HepG2 (cell line): ENCODE data around the gene ZNF30. TPM values are rescaled to one million over a fixed set of nuclear protein-coding genes. Genes with fewer than 3 reads are reported as not detected.
A peak's percentile ranks its signal among the peaks of the same experiment; 100 is the strongest.
"Not testable (repeated sequence)": the region's sequence is repeated elsewhere in the genome, so short reads cannot be mapped to it uniquely, and the experiment has no call there.

Experiments
- ATAC-seq: fragments of 200-7000 bp; cut with Tn5 transposase; 3 replicates; pipeline ENCODE4 v1.9.1; 2020; ENCODE audit warnings: mild to moderate bottlenecking, moderate library complexity
- BruUV-seq: library from RNA; stranded (reverse); fragments of 400-500 nt; replicated peaks from 2 replicates; lab custom pipeline; 2021; lab: Mats Ljungman, UMichigan
- CTCF ChIA-PET: fragments of 300-600 bp; formaldehyde crosslinking; extraction: SDS; loops from one replicate; lab custom pipeline; 2021; ENCODE audit warnings: low total read pairs, inconsistent platforms, low intra/inter-chr PET ratio; lab: Yijun Ruan, JAX
- POLR2A ChIA-PET: fragments of 350-600 bp; sonication (Branson Sonifier 250); formaldehyde crosslinking; loops from one replicate; lab custom pipeline; 2020; ENCODE audit warnings: antibody characterized with exemption, inconsistent platforms; lab: Yijun Ruan, JAX
- DNase-seq: peaks from one replicate; pipeline ENCODE4 v3.0.0-alpha.2; 2015; ENCODE audit warnings: low spot score
- FAIRE-seq: peaks from 3 replicates; lab custom pipeline; 2011; peaks lifted over from hg19 to GRCh38; lab: Jason Lieb, UNC
- H2AFZ ChIP-seq: one replicate; pipeline ENCODE4 v1.6.1; 2011; ENCODE audit warnings: low read length, inconsistent platforms
- H3K27ac ChIP-seq: fragments of 300-600 bp; 3 replicates; pipeline ENCODE4 v1.8.0; 2011; ENCODE audit warnings: mixed run types, mild to moderate bottlenecking, mixed read lengths, low read length, inconsistent platforms; ENCODE audit not compliant: insufficient read depth; ENCODE audit errors: extremely low read length
- H3K27me3 ChIP-seq, 2 experiments: fragments of 200-600 bp in 1 of 2; 2 replicates in 1 of 2; 3 replicates in 1 of 2; pipeline versions ENCODE4 v1.6.0 to v1.8.0; 2011; ENCODE audit warnings: low read length in 2 of 2, mild to moderate bottlenecking in 2 of 2, moderate library complexity in 2 of 2, inconsistent platforms in 1 of 2; ENCODE audit not compliant: insufficient read depth in 2 of 2, control insufficient read depth in 1 of 2
- H3K36me3 ChIP-seq, 2 experiments: fragments of 200-600 bp in 1 of 2; replicated peaks in 1 of 2; 2 replicates in 1 of 2; 3 replicates in 1 of 2; pipeline versions ENCODE4 v1.5.1 to v1.8.0; 2011; ENCODE audit warnings: low read length in 2 of 2, inconsistent platforms in 1 of 2; ENCODE audit not compliant: insufficient read depth in 2 of 2, control insufficient read depth in 1 of 2
- H3K4me1 ChIP-seq: 2 replicates; pipeline ENCODE4 v1.5.1; 2012; ENCODE audit warnings: low read length, inconsistent platforms; ENCODE audit not compliant: insufficient read depth
- H3K4me2 ChIP-seq: 2 replicates; pipeline ENCODE4 v1.6.0; 2011; ENCODE audit warnings: low read depth, low read length, inconsistent platforms
- H3K4me3 ChIP-seq, 3 experiments: fragments of 200-600 bp in 1 of 3; sonication (generic), shearing (Covaris generic) in 1 of 3; replicated peaks in 1 of 3; 2 replicates each; pipeline ENCODE4 v1.5.1; 2011 to 2016; ENCODE audit warnings: low read length in 3 of 3, inconsistent platforms in 2 of 3, low read depth in 2 of 3, mild to moderate bottlenecking in 2 of 3, control low read depth in 1 of 3, mixed read lengths in 1 of 3; ENCODE audit not compliant: insufficient read depth in 1 of 3
- H3K79me2 ChIP-seq: one replicate; pipeline ENCODE4 v1.6.1; 2011; ENCODE audit warnings: low read length, inconsistent platforms; ENCODE audit not compliant: insufficient read depth
- H3K9ac ChIP-seq: 2 replicates; pipeline ENCODE4 v1.6.0; 2011; ENCODE audit warnings: mild to moderate bottlenecking, low read depth, low read length, inconsistent platforms; ENCODE audit not compliant: insufficient read depth
- H3K9me3 ChIP-seq: 2 replicates; pipeline ENCODE4 v1.5.1; 2012; ENCODE audit warnings: mild to moderate bottlenecking, low read length
- H4K20me1 ChIP-seq: 2 replicates; pipeline ENCODE4 v1.6.0; 2011; ENCODE audit warnings: inconsistent platforms, mild to moderate bottlenecking, low read length, moderate library complexity; ENCODE audit not compliant: insufficient read depth
- ARID5B ChIP-seq: IDR thresholded peaks from 2 replicates; pipeline ENCODE4 v1.4.0; 2020; ENCODE audit warnings: mild to moderate bottlenecking, missing genetic modification reagents
- FOXA1 ChIP-seq, 2 experiments: fragments of 450-650 bp in 1 of 2; sonication (generic) in 1 of 2; formaldehyde crosslinking in 1 of 2; IDR thresholded peaks; 2 replicates each; pipeline versions ENCODE4 v1.4.0 to v1.6.1; 2016 to 2020; ENCODE audit warnings: missing genetic modification reagents in 1 of 2
- FOXA3 ChIP-seq: IDR thresholded peaks from 2 replicates; pipeline ENCODE4 v1.6.1; 2016; ENCODE audit warnings: missing genetic modification reagents, missing compliant biosample characterization
- FOXO4 ChIP-seq: sonication (generic); formaldehyde crosslinking; conservative IDR thresholded peaks from 2 replicates; pipeline ENCODE4 v1.8.1; 2023; ENCODE audit warnings: missing genetic modification reagents
- FOXP1 ChIP-seq, 2 experiments: fragments of 450-650 bp in 1 of 2; IDR thresholded peaks; 2 replicates each; pipeline ENCODE4 v1.6.1; 2017 to 2018; ENCODE audit warnings: antibody characterized with exemption in 1 of 2
- GATAD2A ChIP-seq: IDR thresholded peaks from 2 replicates; pipeline ENCODE4 v1.6.1; 2016
- PITX1 ChIP-seq: sonication (generic); formaldehyde crosslinking; IDR thresholded peaks from 2 replicates; pipeline ENCODE4 v1.5.1; 2020; ENCODE audit warnings: mild to moderate bottlenecking, missing genetic modification reagents
- SOX13 ChIP-seq, 3 experiments: fragments of 450-650 bp in 1 of 3; sonication (generic) in 1 of 3; formaldehyde crosslinking in 1 of 3; IDR thresholded peaks in 2 of 3; conservative IDR thresholded peaks in 1 of 3; 2 replicates each; pipeline versions ENCODE4 v1.5.0 to v1.6.1; 2016 to 2020; ENCODE audit warnings: antibody characterized with exemption in 1 of 3, mild to moderate bottlenecking in 1 of 3, missing compliant biosample characterization in 1 of 3, missing genetic modification reagents in 1 of 3, moderate library complexity in 1 of 3
- SOX5 ChIP-seq: IDR thresholded peaks from 2 replicates; pipeline ENCODE4 v1.6.1; 2016; ENCODE audit warnings: borderline replicate concordance
- ZNF281 ChIP-seq: sonication (generic); formaldehyde crosslinking; IDR thresholded peaks from 2 replicates; pipeline ENCODE4 v1.4.0; 2020; ENCODE audit warnings: missing genetic modification reagents, borderline replicate concordance
- ZNF331 ChIP-seq: sonication (generic); formaldehyde crosslinking; IDR thresholded peaks from 2 replicates; pipeline ENCODE4 v1.4.0; 2020; ENCODE audit warnings: missing genetic modification reagents
- WGBS: methylation state at CpG from one replicate; pipeline ENCODE4 v1.1.6; 2017; ENCODE audit warnings: low lambda C conversion rate; 5-methylcytosine and 5-hydroxymethylcytosine counted together
- in situ Hi-C: cut with HindIII; loops from 2 replicates; pipeline ENCODE4 v1.10.0; 2017; ENCODE audit warnings: low pct_unique_long_range_greater_than_20kb; ENCODE audit not compliant: extremely low pct_ligation_motif_present
- intact Hi-C: fragments of 100-400 bp; cut with micrococcal nuclease; formaldehyde crosslinking; loops from one replicate; pipeline ENCODE4 v1.10.0; 2022; ENCODE audit not compliant: unreplicated experiment
- polyA plus RNA-seq, 8 experiments: library from polyadenylated mRNA; depleted of rRNA in 3 of 8; stranded (reverse) in 7 of 8; unstranded in 1 of 8; fragments of >200 nt; fragmentation: Illumina TruSeq in 4 of 8; extraction: Trizol in 4 of 8; gene quantifications; 2 replicates each; pipeline versions ENCODE4 v1.2.1 to v1.2.3, GENCODE V29; 2011 to 2016; ENCODE audit warnings: low read depth in 4 of 8, missing spikeins in 1 of 8, mixed read lengths in 1 of 8; ENCODE audit not compliant: insufficient read depth in 1 of 8
- total RNA-seq, 5 experiments: library from RNA; depleted of rRNA; stranded (reverse); fragments of >200 nt; fragmentation: Illumina TruSeq; extraction: Trizol; gene quantifications; 2 replicates each; pipeline ENCODE4 v1.2.3, GENCODE V29; 2016; ENCODE audit warnings: low read depth in 1 of 5

Gene ZNF30
- total and polyA plus RNA-seq, 2 of the 13 experiments (the other 11 are each of a cell fraction or from before 2014, with no cell fraction given), result 2.3 to 4.4 TPM

- DNase-seq; H3K27ac ChIP-seq; H2AFZ ChIP-seq; H3K36me3 ChIP-seq; H3K79me2 ChIP-seq; ATAC-seq; H4K20me1 ChIP-seq; BruUV-seq; H3K9ac ChIP-seq; in situ Hi-C loops; intact Hi-C loops; CTCF ChIA-PET; H3K27me3 ChIP-seq; H3K4me3 ChIP-seq; POLR2A ChIA-PET; TF ChIP-seq FOXP1, SOX13, FOXA1 (IDR thresholded peaks at IDR 0.05): not testable (repeated sequence)
- 16% methylated on average over 8 of the region's 8 CpGs for WGBS
- Histone ChIP-seq H3K4me2 (0 out of 2 replicates have a peak overlapping the region, but pooled peaks have one; percentile 3), H3K4me1 (peaks cover 15% of the 10 kb centered on the region), H3K9me3 (peaks cover 34% of the 10 kb centered on the region)
- 0 out of 2 replicates have a peak, but pooled peaks have one; percentile 21 for TF ChIP-seq ZNF331 (CRISPR knock-in tag)
- peak; percentile 47; the same call in 1 of the 2 replicates for TF ChIP-seq SOX5 (CRISPR knock-in tag)
- TF ChIP-seq GATAD2A (CRISPR knock-in tag), result 0 out of 2 replicates have a peak, but pooled peaks have one; percentile 35
- TF ChIP-seq FOXO4 (CRISPR knock-in tag), result 0 out of 2 replicates have a peak, but pooled peaks have one; percentile 35
- peak; percentile 37; the same call in 1 of the 2 replicates for TF ChIP-seq FOXP1 (CRISPR knock-in tag; IDR thresholded peaks at IDR 0.05)
- peak in 1 of 2 experiments; percentile 69; a peak in 2 of 4 replicates for TF ChIP-seq SOX13 (CRISPR knock-in tag; conservative IDR thresholded peaks at IDR 0.05 in 1 of 2, IDR thresholded peaks at IDR 0.05 in 1 of 2)
- TF ChIP-seq FOXA1 (CRISPR knock-in tag; IDR thresholded peaks at IDR 0.05), result peak; percentile 70
- TF ChIP-seq ZNF281 (CRISPR knock-in tag), result peak; percentile 73
- TF ChIP-seq ARID5B, result peak; percentile 44; the same call in 1 of the 2 replicates
- peak; percentile 72 for TF ChIP-seq PITX1 (CRISPR knock-in tag)
- peak; percentile 62 for TF ChIP-seq FOXA3
- peak; percentile 23 for FAIRE-seq
These were observed 6.5 kb upstream of the ZNF30 start for GRCh38 chr19:34920090-34920786.
